Mammary epithelial cell (primary cell): Measurements from ENCODE around the gene LY9.

Experiments
- CTCF ChIP-seq, 2 donors: IDR thresholded peaks in 1 of 2; conservative IDR thresholded peaks in 1 of 2; 2 replicates each; pipeline ENCODE4 v1.5.1; 2011 to 2012; ENCODE audit warnings: inconsistent platforms in 2 of 2, low read length in 2 of 2, mild to moderate bottlenecking in 2 of 2, control low read depth in 1 of 2, low read depth in 1 of 2; ENCODE audit not compliant: insufficient read depth in 1 of 2; ENCODE audit errors: extremely low read depth in 1 of 2
- EZH2 ChIP-seq: IDR thresholded peaks from 2 replicates; pipeline ENCODE4 v1.6.1; 2012; ENCODE audit warnings: low read length, inconsistent platforms, borderline replicate concordance

- no peak for TF ChIP-seq CTCF (conservative IDR thresholded peaks at IDR 0.05 in 1 of 2, IDR thresholded peaks at IDR 0.05 in 1 of 2; ENCODE audit: extremely low read depth in 1 of 2, insufficient read depth in 1 of 2, low read depth in 1 of 2, low read length in 2 of 2)
- TF ChIP-seq EZH2: no peak
Measured at GRCh38 chr1:160814856-160815255, 18.9 kb downstream of the LY9 start.
